HG02885 (cell line): ENCODE measurements around the gene SLX9.

Experiments used
- ATAC-seq: cut with Tn5 transposase; IDR thresholded peaks from one replicate; pipeline ENCODE4 v1.9.1; 2021; ENCODE audit warnings: mild to moderate bottlenecking; ENCODE audit not compliant: unreplicated experiment, poor library complexity

SLX9 gene

DNA sequence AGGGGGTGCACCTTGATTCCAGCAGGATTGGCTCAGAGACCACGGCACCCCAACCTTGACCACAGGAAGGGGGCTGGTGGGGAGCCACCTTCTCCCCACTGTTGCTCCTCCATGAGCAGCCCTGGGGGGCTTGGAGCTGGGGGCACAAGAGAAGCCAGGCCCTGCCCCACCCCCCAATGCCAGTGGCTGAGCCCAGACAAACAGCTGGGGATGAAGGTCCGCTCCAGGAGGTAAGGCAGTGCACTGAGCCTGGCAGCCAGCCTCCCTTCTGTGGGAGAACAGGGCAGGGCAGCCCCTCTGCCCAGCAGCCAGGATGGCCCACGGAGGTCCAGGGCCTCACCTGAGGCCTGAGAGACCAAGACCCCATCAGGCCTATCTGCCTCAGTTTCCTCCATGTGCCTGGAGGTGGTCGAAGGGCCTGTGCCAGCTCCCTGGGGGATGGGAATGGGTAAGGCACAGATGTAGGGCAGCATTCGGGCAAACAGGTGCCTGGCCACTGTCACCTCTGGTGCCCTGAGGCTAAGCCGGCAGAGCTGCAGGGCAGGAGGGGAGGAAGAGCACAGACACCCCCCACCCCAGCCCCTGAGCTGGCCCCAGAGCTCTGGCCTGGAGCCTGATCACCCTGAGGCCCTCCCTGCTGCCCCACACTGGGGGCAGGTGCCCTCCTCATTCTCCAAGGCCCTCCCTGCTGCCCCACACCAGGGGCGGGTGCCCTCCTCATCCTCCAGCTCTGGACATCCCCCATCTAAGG, 26.2 kb upstream of the SLX9 start:
- no peak for ATAC-seq

GRCh38 chr21:44914176-44914874, 25.5 kb upstream of the SLX9 start:
- no peak for ATAC-seq

DNA sequence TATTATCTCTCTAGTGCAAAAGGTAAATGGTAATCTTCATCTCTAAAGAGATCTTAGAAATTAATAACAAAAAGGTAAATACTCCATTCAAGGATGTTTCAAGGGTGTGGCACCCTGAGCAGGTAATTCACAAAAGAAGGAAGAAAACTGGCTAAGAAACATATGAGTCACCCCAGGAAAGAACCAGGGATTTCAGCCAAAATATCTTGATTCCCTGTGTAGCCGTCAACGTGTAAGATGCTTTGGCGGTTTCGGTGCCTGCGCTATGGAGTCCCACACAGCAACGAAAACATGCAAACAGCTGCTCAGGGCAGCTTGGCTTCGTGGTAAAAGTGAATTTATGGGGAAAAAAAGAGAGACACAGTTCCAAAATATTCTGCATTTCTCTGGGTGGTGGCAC, 22.9 kb upstream of the SLX9 start:
- ATAC-seq: no peak

- no peak for ATAC-seq
These were observed 22.3 kb upstream of the SLX9 start for GRCh38 chr21:44917446-44918106.

DNA sequence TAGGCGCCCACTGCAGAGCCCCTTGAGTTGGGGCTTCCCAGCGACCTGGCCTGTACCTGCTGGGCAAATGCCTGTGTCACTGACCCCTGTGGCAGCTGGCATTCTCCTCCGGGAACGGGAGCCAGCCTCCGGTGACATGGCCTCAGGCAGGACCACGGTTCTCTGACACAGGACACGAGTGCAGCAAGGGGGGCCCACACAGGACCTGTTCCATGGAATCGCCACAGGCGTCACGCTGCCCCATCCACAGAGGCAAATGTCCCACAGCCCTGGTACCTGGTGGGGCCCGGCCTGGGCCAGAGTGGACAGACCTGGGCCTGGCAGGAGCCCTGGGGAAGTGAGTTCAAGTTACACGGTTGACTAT, 21.7 kb upstream of the SLX9 start:
- ATAC-seq: no peak

DNA sequence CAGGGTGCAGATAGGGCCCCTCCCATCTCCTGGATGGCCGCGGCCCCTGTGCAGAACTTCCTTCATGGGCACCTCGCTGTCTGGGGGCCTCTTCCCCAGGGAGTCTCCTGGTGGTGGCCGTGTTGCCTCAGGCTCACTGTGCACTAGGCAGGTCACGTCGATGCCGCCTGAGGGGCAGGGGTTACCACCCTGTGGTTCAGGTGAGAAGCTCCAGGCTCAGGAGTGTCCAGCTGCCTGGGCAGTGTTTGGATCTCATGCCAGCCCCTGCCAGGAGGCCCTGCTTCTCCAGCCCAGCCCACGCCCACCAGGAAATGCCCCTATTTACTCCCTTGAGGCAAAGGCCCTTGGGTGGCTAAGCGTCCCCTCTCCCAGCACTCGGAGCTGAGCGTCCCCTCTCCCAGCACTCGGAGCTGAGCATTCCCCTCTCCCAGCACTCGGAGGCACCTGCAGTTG, 21.2 kb upstream of the SLX9 start:
- ATAC-seq: no peak

GRCh38 chr21:44919111-44919912, 20.5 kb upstream of the SLX9 start:
- no peak for ATAC-seq

- no peak for ATAC-seq
These were observed 19.7 kb upstream of the SLX9 start for GRCh38 chr21:44919913-44920693.

GRCh38 chr21:44920694-44921604, 18.9 kb upstream of the SLX9 start, which contains the start of gene ITGB2:
ITGB2 (minus strand) TSS chr21:44920899; CDS start chr21:44910782, 10,117 bp downstream.
- ATAC-seq: peak; percentile 64

DNA sequence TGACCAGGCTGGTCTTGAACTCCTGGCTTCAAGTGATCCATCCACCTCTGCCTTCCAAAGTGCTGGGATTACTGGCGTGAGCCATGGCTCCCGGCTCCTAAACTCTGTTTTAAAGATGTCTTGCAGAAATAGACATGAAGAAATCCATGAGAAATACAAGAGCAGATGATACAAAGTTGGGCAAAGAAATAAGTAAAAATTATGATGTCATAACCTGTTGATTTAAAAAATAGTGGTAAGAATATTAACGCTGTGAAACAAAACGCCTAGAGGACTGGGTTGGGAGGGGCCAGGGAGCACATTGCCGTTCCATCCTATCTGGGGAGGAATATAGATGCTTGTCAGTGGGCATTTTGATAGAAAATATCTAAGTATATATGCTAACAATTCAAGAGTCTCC, 17.9 kb upstream of the SLX9 start:
- no peak for ATAC-seq

GRCh38 chr21:44923480-44924084, 16.2 kb upstream of the SLX9 start:
- no peak for ATAC-seq

DNA sequence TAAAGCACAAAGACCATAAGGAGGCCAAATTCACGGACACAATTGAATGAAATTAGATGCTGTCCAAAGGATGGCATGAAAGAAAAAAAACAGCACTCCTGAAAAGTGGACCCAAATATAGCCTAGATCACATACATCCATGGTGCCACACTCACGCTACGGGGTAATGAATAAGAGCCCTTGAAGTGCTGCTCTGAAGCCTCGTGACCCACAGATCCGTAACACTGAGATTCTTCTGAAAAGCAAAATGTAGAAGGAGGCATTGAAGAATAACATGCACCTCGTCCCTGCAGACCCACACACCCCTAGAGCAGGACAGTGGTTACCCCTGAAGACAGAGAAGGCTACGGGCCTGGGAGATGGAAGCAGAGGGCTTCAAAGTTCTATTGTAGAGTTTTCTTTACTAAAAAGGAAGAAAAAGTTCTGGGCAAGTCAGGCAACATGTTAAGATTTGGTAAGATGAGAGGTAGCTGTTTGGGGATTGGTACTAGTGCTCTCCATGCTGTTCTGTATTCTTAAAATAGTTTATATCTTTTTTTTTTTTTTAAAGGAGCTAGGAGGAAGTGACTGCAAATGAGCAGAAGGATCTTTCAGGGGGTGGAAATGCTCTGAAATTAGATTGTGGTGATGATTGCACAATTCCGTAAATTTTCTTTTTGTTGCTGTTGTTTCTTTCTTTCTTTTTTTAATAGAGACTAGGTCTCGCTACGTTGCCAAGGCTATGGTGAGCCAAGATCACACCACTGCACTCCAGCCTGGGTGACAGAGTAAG, 15.0 kb upstream of the SLX9 start:
- no peak for ATAC-seq

- ATAC-seq: no peak
These were observed 14.5 kb upstream of the SLX9 start for GRCh38 chr21:44925378-44925755.

DNA sequence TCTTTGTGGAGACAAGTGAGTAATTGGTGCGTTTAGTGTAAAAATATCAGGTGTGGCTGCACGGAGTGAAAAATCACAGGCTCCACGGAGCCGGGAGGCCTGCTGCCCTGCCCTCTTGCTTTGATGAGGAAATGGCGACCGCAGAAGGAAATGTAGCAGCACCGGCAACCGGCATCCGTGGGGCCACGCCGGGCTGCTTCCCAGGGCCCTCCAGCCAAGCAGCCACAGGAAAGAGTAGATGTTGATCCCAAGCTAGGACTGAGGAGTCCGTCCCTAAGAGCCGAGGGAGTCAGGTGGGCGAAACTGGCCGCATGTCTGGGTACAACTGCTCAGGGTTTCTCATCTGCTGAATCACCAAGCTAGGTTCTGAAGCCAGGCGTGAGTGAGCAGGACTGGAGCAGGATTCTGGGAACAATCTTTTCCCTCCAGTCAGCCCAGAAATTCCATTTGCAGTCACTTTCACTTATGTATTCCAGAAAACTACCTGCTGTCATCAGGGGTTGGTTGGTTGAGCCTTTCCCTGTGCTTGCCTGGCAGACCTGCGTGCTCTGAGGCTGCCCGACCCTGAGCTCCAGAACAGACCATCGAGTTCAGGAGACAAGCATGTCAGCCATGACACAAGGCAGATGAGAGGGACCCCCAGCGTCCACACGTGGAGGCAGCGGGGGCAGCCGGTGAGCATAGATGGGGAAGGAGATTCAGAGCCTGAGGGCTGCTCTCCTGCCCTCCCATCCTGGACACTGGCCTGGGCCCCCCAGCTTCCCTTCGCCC, 13.3 kb upstream of the SLX9 start:
- ATAC-seq: no peak

DNA sequence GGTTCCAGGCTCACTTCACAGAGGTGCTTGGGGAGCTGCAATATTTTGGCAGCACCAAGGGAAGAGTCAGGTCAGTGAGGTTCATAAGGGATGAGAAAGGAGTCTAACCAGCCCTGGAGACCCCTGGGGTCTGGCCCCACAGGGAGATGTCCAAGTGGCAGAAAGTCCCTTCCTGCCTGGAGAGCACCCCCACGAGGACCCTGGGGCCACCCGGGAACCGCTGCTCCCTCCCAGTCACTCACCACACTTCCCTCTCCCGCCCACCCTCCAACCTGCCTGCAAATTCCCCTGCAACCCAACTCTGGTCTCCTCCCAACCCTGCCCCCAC, 12.6 kb upstream of the SLX9 start:
- no peak for ATAC-seq

GRCh38 chr21:44927587-44928461, 12.0 kb upstream of the SLX9 start:
- ATAC-seq: no peak
